GM18498 (cell line): Measurements from ENCODE around the gene CLCN4.

Experiments
- ATAC-seq: cut with Tn5 transposase; IDR thresholded peaks from one replicate; pipeline ENCODE4 v1.9.1; 2021; ENCODE audit warnings: mild to moderate bottlenecking, moderate library complexity; ENCODE audit not compliant: unreplicated experiment

The CLCN4 gene

GRCh38 chrX:10166248-10166716 lies 9.5 kb downstream of the CLCN4 start:
- no peak for ATAC-seq

GRCh38 chrX:10166731-10167151 lies 10.0 kb downstream of the CLCN4 start:
- no peak for ATAC-seq

DNA sequence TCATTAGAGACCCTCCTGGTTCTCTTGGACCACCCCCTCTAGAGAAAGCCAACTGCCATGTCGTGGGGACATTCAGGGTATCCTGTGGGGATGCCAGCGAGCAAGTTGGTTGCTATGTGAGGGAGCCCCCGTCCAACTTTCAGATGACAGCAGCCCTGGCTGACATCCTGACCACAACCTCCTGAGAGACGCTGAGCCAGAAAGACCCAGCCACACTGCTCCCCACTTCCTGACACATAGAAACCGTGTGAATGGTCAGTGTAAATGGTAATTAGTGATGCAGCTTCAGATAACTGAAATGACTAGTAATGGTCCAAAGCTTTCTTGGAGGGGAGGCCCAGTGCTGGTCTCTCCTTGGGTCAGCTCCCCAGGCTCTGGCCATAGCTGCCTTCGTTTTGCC lies 10.8 kb downstream of the CLCN4 start:
- ATAC-seq, result no peak

GRCh38 chrX:10168226-10168625 lies 11.5 kb downstream of the CLCN4 start:
- no peak for ATAC-seq

- no peak for ATAC-seq
Observed at GRCh38 chrX:10169175-10169574, 12.4 kb downstream of the CLCN4 start.

- ATAC-seq, result no peak
Observed at GRCh38 chrX:10171249-10171648, 14.5 kb downstream of the CLCN4 start.

DNA sequence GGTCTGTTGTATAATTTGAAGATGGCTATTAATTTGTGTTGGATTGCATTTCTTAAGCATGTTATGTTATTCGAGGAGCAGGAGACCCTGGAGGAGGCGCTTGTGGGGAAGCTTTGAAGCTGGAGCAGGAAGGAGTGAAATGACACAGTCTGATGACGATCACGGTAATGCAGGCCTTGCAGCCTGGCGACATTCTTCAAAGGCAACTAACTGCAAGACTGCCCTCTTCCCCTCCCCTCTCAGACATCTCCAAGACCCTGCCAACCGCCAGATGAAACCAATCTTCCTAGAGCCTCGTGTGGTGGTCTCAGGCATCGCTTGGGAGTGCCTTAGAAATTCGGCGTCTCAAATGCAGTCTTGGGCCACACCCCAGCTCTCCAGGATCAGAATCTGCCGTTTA lies 16.1 kb downstream of the CLCN4 start:
- ATAC-seq, result no peak

- no peak for ATAC-seq
Observed at GRCh38 chrX:10173331-10173900, 16.6 kb downstream of the CLCN4 start.

- no peak for ATAC-seq
Observed at GRCh38 chrX:10174051-10174450, 17.3 kb downstream of the CLCN4 start.

GRCh38 chrX:10174810-10175209 lies 18.0 kb downstream of the CLCN4 start:
- no peak for ATAC-seq

GRCh38 chrX:10175319-10175871 lies 18.6 kb downstream of the CLCN4 start:
- no peak for ATAC-seq

GRCh38 chrX:10176121-10177003 lies 19.6 kb downstream of the CLCN4 start:
- peak; percentile 80 for ATAC-seq

GRCh38 chrX:10177004-10177396 lies 20.2 kb downstream of the CLCN4 start:
- ATAC-seq, result no peak

GRCh38 chrX:10177601-10178000 lies 20.8 kb downstream of the CLCN4 start:
- ATAC-seq, result no peak

GRCh38 chrX:10178866-10179463 lies 22.2 kb downstream of the CLCN4 start:
- ATAC-seq, result no peak

DNA sequence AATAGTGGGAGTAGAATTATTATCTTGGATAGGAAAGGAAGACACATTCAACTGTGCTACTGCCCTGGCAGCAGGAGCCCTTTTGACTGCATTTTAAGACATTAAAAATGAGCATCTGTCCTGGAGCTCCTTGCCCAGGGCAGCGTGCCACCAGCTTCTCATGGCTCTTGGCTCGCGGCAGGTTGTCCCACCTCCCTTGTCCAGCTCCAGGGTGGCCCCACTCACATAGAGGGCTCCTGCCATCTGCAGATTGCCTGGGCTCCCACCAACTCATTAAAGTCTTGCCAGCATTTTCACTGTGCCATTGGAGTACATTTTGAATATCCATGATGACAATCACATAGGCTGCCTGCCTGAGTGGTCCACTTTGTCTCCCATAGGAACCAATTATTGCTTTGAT lies 27.0 kb downstream of the CLCN4 start:
- ATAC-seq, result no peak

DNA sequence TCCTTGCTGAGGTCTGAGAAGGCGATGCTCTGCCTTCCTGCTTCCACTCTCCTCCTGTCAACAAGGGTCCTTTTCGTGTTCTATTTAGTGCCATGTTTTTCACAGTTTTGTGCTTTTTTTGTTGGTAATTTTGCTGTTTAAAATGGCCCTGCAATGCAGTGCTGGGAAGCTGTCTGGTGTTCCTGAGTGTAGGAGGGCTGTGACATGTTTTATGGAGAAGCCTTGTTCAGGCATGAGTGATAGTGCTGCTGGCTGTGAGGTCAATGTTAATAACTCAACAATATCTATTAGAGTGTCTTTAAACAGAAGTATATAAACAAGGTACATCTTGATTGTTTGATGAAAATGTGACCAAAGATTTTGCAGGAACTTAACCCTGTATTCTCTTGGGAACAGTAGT lies 27.6 kb downstream of the CLCN4 start:
- no peak for ATAC-seq

- ATAC-seq, result no peak
Observed at GRCh38 chrX:10186355-10186754, 29.6 kb downstream of the CLCN4 start.

GRCh38 chrX:10187421-10187820 lies 30.6 kb downstream of the CLCN4 start:
- ATAC-seq, result no peak

- ATAC-seq, result peak; percentile 79
Observed at GRCh38 chrX:10189317-10190268, 32.8 kb downstream of the CLCN4 start.

- no peak for ATAC-seq
Observed at GRCh38 chrX:10190367-10190766, 33.6 kb downstream of the CLCN4 start.
